GM12878 (cell line): ENCODE results near the gene SLC39A11. TPM values are rescaled to one million over a fixed set of nuclear protein-coding genes. Genes with fewer than 3 reads are reported as not detected.

Experiments
- ATAC-seq: fragments of 200-7000 bp; cut with Tn5 transposase; 3 replicates; pipeline ENCODE4 v1.9.1; 2020; ENCODE audit warnings: mild to moderate bottlenecking, moderate library complexity
- BruUV-seq: library from RNA; stranded (reverse); fragments of 400-500 nt; replicated peaks from 2 replicates; lab custom pipeline; 2021; lab: Mats Ljungman, UMichigan
- CTCF ChIA-PET: fragments of 300-600 bp; sonication (Branson Sonifier 250); formaldehyde crosslinking; extraction: SDS; loops from one replicate; lab custom pipeline; 2021; ENCODE audit warnings: inconsistent platforms; lab: Yijun Ruan, JAX
- POLR2A ChIA-PET: fragments of 350-600 bp; formaldehyde crosslinking; extraction: SDS; loops from one replicate; lab custom pipeline; 2021; ENCODE audit warnings: inconsistent platforms; lab: Charles Lee
- RAD21 ChIA-PET: fragments of 300-600 bp; sonication (Branson Sonifier 250); formaldehyde crosslinking; loops from one replicate; lab custom pipeline; 2023; ENCODE audit warnings: antibody characterized with exemption; ENCODE audit not compliant: unreplicated experiment; lab: Charles Lee
- SMC1A ChIA-PET: fragments of 300-600 bp; sonication (Branson Sonifier 250); formaldehyde crosslinking; loops from one replicate; lab custom pipeline; 2023; ENCODE audit not compliant: unreplicated experiment, uncharacterized antibody; lab: Charles Lee
- DNase-seq: peaks from one replicate; pipeline ENCODE4 v3.0.0-alpha.2; 2011; ENCODE audit warnings: low read depth, low spot score
- FAIRE-seq: peaks from 3 replicates; lab custom pipeline; 2011; peaks lifted over from hg19 to GRCh38; lab: Jason Lieb, UNC
- H2AFZ ChIP-seq: 2 replicates; pipeline ENCODE4 v1.6.0; 2011; ENCODE audit warnings: low read depth, low read length, control low read depth; ENCODE audit not compliant: control insufficient read depth
- H3K27ac ChIP-seq: 2 replicates; pipeline ENCODE4 v1.5.1; 2011; ENCODE audit warnings: control low read depth; ENCODE audit not compliant: control insufficient read depth, insufficient read depth
- H3K27me3 ChIP-seq, 2 experiments: replicated peaks in 1 of 2; 2 replicates each; pipeline versions ENCODE4 v1.6.0 to v1.6.1; 2011; ENCODE audit warnings: low read length in 1 of 2; ENCODE audit not compliant: control insufficient read depth in 2 of 2, insufficient read depth in 2 of 2
- H3K36me3 ChIP-seq, 2 experiments: 2 replicates each; pipeline ENCODE4 v1.5.1; 2011; ENCODE audit warnings: low read length in 1 of 2; ENCODE audit not compliant: control insufficient read depth in 2 of 2, insufficient read depth in 2 of 2
- H3K4me1 ChIP-seq: 2 replicates; pipeline ENCODE4 v1.6.1; 2011; ENCODE audit warnings: mild to moderate bottlenecking, low read length, moderate library complexity, mixed read lengths; ENCODE audit not compliant: control insufficient read depth, insufficient read depth
- H3K4me2 ChIP-seq: 2 replicates; pipeline ENCODE4 v1.6.0; 2011; ENCODE audit warnings: control low read depth; ENCODE audit not compliant: control insufficient read depth, insufficient read depth
- H3K4me3 ChIP-seq: fragments of 200-600 bp; sonication (generic); 2 replicates; pipeline ENCODE4 v1.5.1; 2016
- H3K79me2 ChIP-seq: 2 replicates; pipeline ENCODE4 v1.6.0; 2011; ENCODE audit warnings: low read length; ENCODE audit not compliant: control insufficient read depth, insufficient read depth
- H3K9ac ChIP-seq: 2 replicates; pipeline ENCODE4 v1.8.0; 2011; ENCODE audit warnings: low read length, control low read depth, mixed read lengths; ENCODE audit not compliant: control insufficient read depth, insufficient read depth
- H3K9me3 ChIP-seq: replicated peaks from 3 replicates; pipeline ENCODE4 v1.5.1; 2011; ENCODE audit warnings: mild to moderate bottlenecking, low read length; ENCODE audit not compliant: control insufficient read depth, insufficient read depth
- H4K20me1 ChIP-seq: 2 replicates; pipeline ENCODE4 v1.6.0; 2011; ENCODE audit not compliant: control insufficient read depth, insufficient read depth
- ASH2L ChIP-seq: fragments of 300-600, 200-600 bp; sonication (generic); IDR thresholded peaks from 2 replicates; pipeline ENCODE4 v1.6.1; 2017; ENCODE audit warnings: low read depth, mild to moderate bottlenecking, borderline replicate concordance
- BMI1 ChIP-seq: fragments of 450-650 bp; IDR thresholded peaks from 2 replicates; pipeline ENCODE4 v1.6.1; 2016; ENCODE audit warnings: mild to moderate bottlenecking, moderate library complexity, borderline replicate concordance
- DPF2 ChIP-seq: fragments of 450-650 bp; IDR thresholded peaks from 2 replicates; pipeline ENCODE4 v1.6.1; 2017; ENCODE audit warnings: mild to moderate bottlenecking
- EGR1 ChIP-seq, 2 experiments: IDR thresholded peaks; 1 replicate in 1 of 2; 2 replicates in 1 of 2; pipeline ENCODE4 v1.6.1; 2011 to 2012; ENCODE audit warnings: low read depth in 2 of 2, low read length in 2 of 2, borderline replicate concordance in 1 of 2, mild to moderate bottlenecking in 1 of 2, moderate library complexity in 1 of 2
- HDAC2 ChIP-seq: fragments of 200-600 bp; sonication (generic); IDR thresholded peaks from 2 replicates; pipeline ENCODE4 v1.6.1; 2017
- IKZF2 ChIP-seq, 2 experiments: fragments of 450-650 bp; IDR thresholded peaks; 2 replicates each; pipeline ENCODE4 v1.6.1; 2017; ENCODE audit warnings: mild to moderate bottlenecking in 2 of 2, moderate library complexity in 2 of 2
- NRF1 ChIP-seq: conservative IDR thresholded peaks from 2 replicates; pipeline ENCODE4 v1.6.1; 2011; ENCODE audit warnings: mild to moderate bottlenecking, low read depth, low read length, improper control_type of control experiment
- PAX5 ChIP-seq: IDR thresholded peaks from 2 replicates; pipeline ENCODE4 v1.6.1; 2011; ENCODE audit warnings: low read depth, low read length, borderline replicate concordance
- POLR2AphosphoS5 ChIP-seq: IDR thresholded peaks from 2 replicates; pipeline ENCODE4 v1.6.1; 2011; ENCODE audit warnings: mild to moderate bottlenecking, low read length, inconsistent platforms
- POU2F2 ChIP-seq: IDR thresholded peaks from 3 replicates; pipeline ENCODE4 v1.6.1; 2011; ENCODE audit warnings: low read depth, mild to moderate bottlenecking, low read length, borderline replicate concordance
- RELA ChIP-seq: fragments of 450-650 bp; IDR thresholded peaks from 2 replicates; pipeline ENCODE4 v1.8.0; 2014; ENCODE audit warnings: borderline replicate concordance; ENCODE audit not compliant: partially characterized antibody
- SREBF2 ChIP-seq: IDR thresholded peaks from 2 replicates; pipeline ENCODE4 v1.6.1; 2012; ENCODE audit warnings: mild to moderate bottlenecking, low read length
- TCF7 ChIP-seq: IDR thresholded peaks from 2 replicates; pipeline ENCODE4 v1.6.1; 2014; ENCODE audit warnings: antibody characterized with exemption, borderline replicate concordance
- WGBS: methylation state at CpG from one replicate; pipeline ENCODE4 v1.1.6; 2016; ENCODE audit warnings: low lambda C conversion rate; ENCODE audit not compliant: insufficient replicate concordance, insufficient coverage; ENCODE audit errors: missing lambda C conversion rate; 5-methylcytosine and 5-hydroxymethylcytosine counted together
- in situ Hi-C: fragments of 300-500 bp; cut with MboI; formaldehyde crosslinking; loops from 9 replicates; pipeline ENCODE4 v1.14.3; 2018; ENCODE audit warnings: mixed read lengths
- intact Hi-C: fragments of 100-400 bp; cut with micrococcal nuclease; formaldehyde crosslinking; loops from one replicate; pipeline ENCODE4 v1.14.2; 2022; ENCODE audit not compliant: unreplicated experiment
- polyA plus RNA-seq, 11 experiments: library from polyadenylated mRNA; depleted of rRNA in 4 of 11; unstranded in 6 of 11; stranded (reverse) in 5 of 11; fragments of >200 nt; fragmentation: Nextera tagmentation in 4 of 11; fragmentation: Illumina TruSeq in 1 of 11; extraction: Ambion mirVana in 4 of 11; extraction: Trizol in 1 of 11; gene quantifications; 1 replicate in 1 of 11; 2 replicates in 10 of 11; pipeline versions ENCODE4 v1.2.1 to v1.2.3, GENCODE V29; 2011 to 2016; ENCODE audit warnings: inconsistent platforms in 2 of 11, missing spikeins in 2 of 11, low read depth in 1 of 11
- total RNA-seq, 4 experiments: library from RNA; depleted of rRNA in 3 of 4; stranded (reverse); fragments of >200 nt in 3 of 4; fragmentation: Illumina TruSeq in 1 of 4; extraction: Trizol in 1 of 4; gene quantifications; 2 replicates each; pipeline versions ENCODE4 v1.2.1 to v1.2.3, GENCODE V29; 2013 to 2021
- TF ChIP-seq, protein P1 (sequence below): fragments of 450-650 bp; IDR thresholded peaks from 2 replicates; pipeline ENCODE4 v1.6.1; 2017; ENCODE audit warnings: mild to moderate bottlenecking, moderate library complexity

The SLC39A11 gene
- total and polyA plus RNA-seq, 10 of the 15 experiments (the other 5 are each of a cell fraction or from before 2014, with no cell fraction given): 8.6 to 23.8 (median 14.0) TPM

DNA sequence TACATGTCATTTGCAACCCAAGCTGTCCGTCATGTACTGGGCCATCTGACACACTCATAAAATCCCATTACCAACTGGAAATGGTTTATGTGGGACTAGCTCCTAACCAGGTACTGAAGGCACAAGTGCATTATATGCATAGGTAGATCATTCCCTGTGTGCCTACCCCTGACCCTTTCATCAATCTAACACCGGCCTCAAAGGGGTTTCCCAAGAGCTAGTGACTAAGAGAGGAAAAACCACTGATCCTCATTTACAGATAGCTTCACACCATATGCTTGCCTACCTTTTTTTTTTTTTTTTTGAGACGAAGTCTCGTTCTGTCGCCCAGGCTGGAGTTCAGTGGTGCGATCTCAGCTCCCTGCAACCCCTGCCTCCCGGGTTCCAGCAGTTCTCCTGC lies 449.8 kb downstream of the SLC39A11 start:
- no TSS peak for BruUV-seq
- ATAC-seq (no peak), DNase-seq (no peak), FAIRE-seq (no peak)
- WGBS: 23% methylated on average over 6 of the region's 7 CpGs
- Histone ChIP-seq H4K20me1 (no peaks in the 10 kb centered on the region), H3K36me3 (no peaks in the 10 kb centered on the region; a peak in 1 of 4 replicates), H3K9me3 (no peaks in the 10 kb centered on the region), H3K4me3 (no peak overlapping the region), H3K27ac (no peak overlapping the region), H3K27me3 (no peaks in the 10 kb centered on the region), H2AFZ (no peak overlapping the region), H3K4me2 (no peak overlapping the region), H3K79me2 (no peaks in the 10 kb centered on the region), H3K4me1 (no peaks in the 10 kb centered on the region), H3K9ac (no peak overlapping the region)
- intact Hi-C loops (no loop called here), in situ Hi-C loops (no loop called here)
- SMC1A ChIA-PET: interaction anchor here (0.9 kb wide), 3 partner anchors 11 to 51 kb away, joined by 3 to 4 read pairs (median 3); no protein-coding TSS in a partner anchor
- CTCF ChIA-PET: interaction anchor here (0.7 to 1.6 kb wide), 3 partner anchors 25 to 85 kb away, joined by 3 to 5 read pairs (median 4); no protein-coding TSS in a partner anchor
- POLR2A ChIA-PET: no interaction called here
- TF ChIP-seq NRF1 (no peak), DPF2 (no peak), HDAC2 (no peak)
- TF ChIP-seq, all 136 proteins: peak for 0
- RAD21 ChIA-PET: interaction anchor here (1.1 kb wide), 1 partner anchor 54 kb away, joined by 3 read pairs; no protein-coding TSS in a partner anchor

DNA sequence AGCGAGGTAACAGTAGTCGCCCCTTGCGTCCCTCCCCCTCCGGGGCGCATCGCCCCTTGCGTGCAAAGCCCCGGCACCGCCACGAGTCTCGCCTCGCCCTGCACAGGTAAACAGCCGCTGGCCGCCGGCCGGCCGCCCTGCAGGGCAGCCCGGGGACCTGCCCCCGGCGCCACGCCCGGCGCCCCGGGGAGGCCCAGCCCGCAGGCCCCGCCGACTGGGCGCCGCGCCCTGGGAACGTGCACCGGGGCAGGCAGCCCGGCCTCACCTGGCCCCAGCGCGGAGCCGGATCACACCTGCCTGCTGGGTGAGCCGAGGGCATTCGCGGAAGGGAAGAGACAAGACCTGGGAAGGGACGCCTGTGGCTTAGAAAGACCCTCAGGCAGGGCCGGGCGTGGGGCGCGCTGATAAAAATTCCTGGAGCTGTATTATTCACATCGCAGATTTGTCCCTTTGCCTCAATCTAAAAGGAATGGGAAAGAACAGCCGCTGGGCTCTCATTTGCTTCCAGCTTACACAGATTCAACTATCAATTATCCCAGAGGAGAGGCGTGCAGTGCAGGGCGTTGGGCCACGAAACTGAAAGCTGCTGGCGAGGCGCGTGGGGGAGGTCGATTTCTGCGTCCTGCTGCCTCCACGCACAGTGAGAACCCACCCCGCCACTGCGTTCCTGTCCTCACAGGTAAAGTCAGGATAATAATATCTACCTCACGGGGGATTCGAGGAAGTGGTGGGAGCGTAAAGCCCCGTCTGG lies 451.9 kb downstream of the SLC39A11 start:
- Histone ChIP-seq H3K4me3 (no peak overlapping the region), H3K4me1 (no peaks in the 10 kb centered on the region), H3K9me3 (no peaks in the 10 kb centered on the region), H3K9ac (no peak overlapping the region), H3K4me2 (no peak overlapping the region), H4K20me1 (no peaks in the 10 kb centered on the region), H3K27ac (no peak overlapping the region), H3K27me3 (no peaks in the 10 kb centered on the region), H3K79me2 (no peaks in the 10 kb centered on the region), H3K36me3 (no peaks in the 10 kb centered on the region), H2AFZ (no peak overlapping the region)
- FAIRE-seq (no peak), DNase-seq (no peak), ATAC-seq (no peak)
- 71% methylated on average over 31 of the region's 61 CpGs for WGBS
- no TSS peak for BruUV-seq
- POLR2A ChIA-PET: no interaction called here
- SMC1A ChIA-PET: no interaction called here
- intact Hi-C loops (no loop called here), in situ Hi-C loops (no loop called here)
- RAD21 ChIA-PET: no interaction called here
- CTCF ChIA-PET: no interaction called here
- TF ChIP-seq PAX5 (no peak), EGR1 (IDR thresholded peaks at IDR 0.05; ENCODE audit: borderline replicate concordance in 1 of 2, low read depth in 2 of 2, low read length in 2 of 2) (no peak), ASH2L (no peak), NRF1 (no peak), POU2F2 (no peak), RELA (no peak), POLR2AphosphoS5 (no peak), SREBF2 (no peak), BMI1 (no peak), IKZF2 (IDR thresholded peaks at IDR 0.05) (no peak), TCF7 (no peak)
- TF ChIP-seq, protein P1, sequence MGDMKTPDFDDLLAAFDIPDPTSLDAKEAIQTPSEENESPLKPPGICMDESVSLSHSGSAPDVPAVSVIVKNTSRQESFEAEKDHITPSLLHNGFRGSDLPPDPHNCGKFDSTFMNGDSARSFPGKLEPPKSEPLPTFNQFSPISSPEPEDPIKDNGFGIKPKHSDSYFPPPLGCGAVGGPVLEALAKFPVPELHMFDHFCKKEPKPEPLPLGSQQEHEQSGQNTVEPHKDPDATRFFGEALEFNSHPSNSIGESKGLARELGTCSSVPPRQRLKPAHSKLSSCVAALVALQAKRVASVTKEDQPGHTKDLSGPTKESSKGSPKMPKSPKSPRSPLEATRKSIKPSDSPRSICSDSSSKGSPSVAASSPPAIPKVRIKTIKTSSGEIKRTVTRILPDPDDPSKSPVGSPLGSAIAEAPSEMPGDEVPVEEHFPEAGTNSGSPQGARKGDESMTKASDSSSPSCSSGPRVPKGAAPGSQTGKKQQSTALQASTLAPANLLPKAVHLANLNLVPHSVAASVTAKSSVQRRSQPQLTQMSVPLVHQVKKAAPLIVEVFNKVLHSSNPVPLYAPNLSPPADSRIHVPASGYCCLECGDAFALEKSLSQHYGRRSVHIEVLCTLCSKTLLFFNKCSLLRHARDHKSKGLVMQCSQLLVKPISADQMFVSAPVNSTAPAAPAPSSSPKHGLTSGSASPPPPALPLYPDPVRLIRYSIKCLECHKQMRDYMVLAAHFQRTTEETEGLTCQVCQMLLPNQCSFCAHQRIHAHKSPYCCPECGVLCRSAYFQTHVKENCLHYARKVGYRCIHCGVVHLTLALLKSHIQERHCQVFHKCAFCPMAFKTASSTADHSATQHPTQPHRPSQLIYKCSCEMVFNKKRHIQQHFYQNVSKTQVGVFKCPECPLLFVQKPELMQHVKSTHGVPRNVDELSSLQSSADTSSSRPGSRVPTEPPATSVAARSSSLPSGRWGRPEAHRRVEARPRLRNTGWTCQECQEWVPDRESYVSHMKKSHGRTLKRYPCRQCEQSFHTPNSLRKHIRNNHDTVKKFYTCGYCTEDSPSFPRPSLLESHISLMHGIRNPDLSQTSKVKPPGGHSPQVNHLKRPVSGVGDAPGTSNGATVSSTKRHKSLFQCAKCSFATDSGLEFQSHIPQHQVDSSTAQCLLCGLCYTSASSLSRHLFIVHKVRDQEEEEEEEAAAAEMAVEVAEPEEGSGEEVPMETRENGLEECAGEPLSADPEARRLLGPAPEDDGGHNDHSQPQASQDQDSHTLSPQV: no peak
